ENCODE data around the gene ETNK2. TPM values are rescaled to one million over a fixed set of nuclear protein-coding genes. Genes with fewer than 3 reads are reported as not detected.

Gene ETNK2
- total and polyA plus RNA-seq, 2 of the 4 experiments (the other 2 are of a cell fraction) = 18.9 to 26.0 TPM

- ATAC-seq (ENCODE audit: low read depth) = no peak
- Histone ChIP-seq H3K9me1 (ENCODE audit: insufficient read depth, low read length) (no peaks in the 10 kb centered on the region), H2BK15ac (ENCODE audit: low read depth, low read length) (no peak overlapping the region), H3K9ac (ENCODE audit: low read depth, low read length) (no peak overlapping the region), H3K4me3 (ENCODE audit: insufficient read depth, low read depth, low read length) (no peak overlapping the region), H3K4me2 (ENCODE audit: low read depth, low read length) (no peak overlapping the region), H4K91ac (ENCODE audit: insufficient read depth, low read depth, low read length) (no peak overlapping the region), H2BK20ac (ENCODE audit: low read depth, low read length) (no peak overlapping the region), H3K36me3 (ENCODE audit: control insufficient read depth, insufficient read depth, low read length) (peaks cover 9% of the 10 kb centered on the region), H2AK9ac (replicated peaks; ENCODE audit: low read depth, low read length, poor library complexity) (no peak overlapping the region), H3K79me1 (ENCODE audit: low read depth in 1 of 2, low read length in 2 of 2) (no peaks in the 10 kb centered on the region), H3K27ac (ENCODE audit: insufficient read depth, low read length) (no peak overlapping the region), H3K27me3 (ENCODE audit: control insufficient read depth, insufficient read depth, low read length) (no peaks in the 10 kb centered on the region), H2BK5ac (ENCODE audit: low read depth, low read length, poor library complexity, severe bottlenecking) (no peak overlapping the region), H4K8ac (ENCODE audit: low read depth in 2 of 2, low read length in 2 of 2) (no peak overlapping the region), H3K9me3 (ENCODE audit: control insufficient read depth, insufficient read depth, low read length) (no peaks in the 10 kb centered on the region), H3K18ac (ENCODE audit: low read depth, low read length) (no peak overlapping the region), H2AFZ (replicated peaks; ENCODE audit: low read length, poor library complexity) (no peak overlapping the region), H3K23ac (ENCODE audit: low read depth, low read length) (no peak overlapping the region), H3K4me1 (ENCODE audit: control insufficient read depth, insufficient read depth, low read length) (peaks cover 4% of the 10 kb centered on the region; the same call in 1 of the 2 replicates), H4K5ac (ENCODE audit: low read depth, low read length) (no peak overlapping the region), H2AK5ac (ENCODE audit: low read depth, low read length) (no peak overlapping the region), H3K4ac (ENCODE audit: low read depth, low read length) (no peak overlapping the region), H3K56ac (ENCODE audit: extremely low read depth, insufficient read depth, low read length) (no peak overlapping the region), H2BK120ac (ENCODE audit: low read depth, low read length) (no peak overlapping the region), H3K14ac (replicated peaks; ENCODE audit: low read depth, low read length) (no peak overlapping the region), H4K20me1 (ENCODE audit: insufficient read depth, low read length) (no peaks in the 10 kb centered on the region)
- dilution Hi-C loops (cut with HindIII; ENCODE audit: low sequenced_read_pairs, unreplicated experiment) (no loop called here), intact Hi-C loops (cut with micrococcal nuclease) (no loop called here), in situ Hi-C loops (cut with MboI; ENCODE audit: low sequenced_read_pairs) (no loop called here)
- BruUV-seq (replicated peaks) = no TSS peak
- WGBS, 2 experiments (ENCODE audit: extremely low coverage in 2 of 2, insufficient read length in 1 of 2) = 100% methylated on average over 1 of the region's 9 CpGs; no CpG with 5 or more reads in 1 of the 2 experiments
- no peak for TF ChIP-seq RCOR1 (IDR thresholded peaks at IDR 0.05; ENCODE audit: insufficient replicate concordance, low read length)
- TF ChIP-seq RAD21 (IDR thresholded peaks at IDR 0.05; ENCODE audit: low read length) = peak; percentile 42
- peak; percentile 38 for TF ChIP-seq CTCF (conservative IDR thresholded peaks at IDR 0.05; ENCODE audit: low read depth, low read length)
- peak; percentile 40; the same call in 1 of the 2 replicates for TF ChIP-seq SMC3 (IDR thresholded peaks at IDR 0.05; ENCODE audit: low read depth, low read length)
- ChIA-PET CTCF (no interaction called here), POLR2A (ENCODE audit: unreplicated experiment) (no interaction called here)
- DNase-seq = peak; percentile 7
Observed at GRCh38 chr1:204123376-204123775, 28.5 kb downstream of the ETNK2 start.
